Fibroblast of skin of left biceps (primary cell): Measurements from ENCODE around the gene LIN37.
"Not testable (repeated sequence)": the region's sequence is repeated elsewhere in the genome, so short reads cannot be mapped to it uniquely, and the experiment has no call there.

Experiments used
- DNase-seq, 2 experiments: peaks; one replicate each; pipeline ENCODE4 v3.0.0-alpha.2; 2013; ENCODE audit warnings: low read depth in 2 of 2

Gene LIN37

DNA sequence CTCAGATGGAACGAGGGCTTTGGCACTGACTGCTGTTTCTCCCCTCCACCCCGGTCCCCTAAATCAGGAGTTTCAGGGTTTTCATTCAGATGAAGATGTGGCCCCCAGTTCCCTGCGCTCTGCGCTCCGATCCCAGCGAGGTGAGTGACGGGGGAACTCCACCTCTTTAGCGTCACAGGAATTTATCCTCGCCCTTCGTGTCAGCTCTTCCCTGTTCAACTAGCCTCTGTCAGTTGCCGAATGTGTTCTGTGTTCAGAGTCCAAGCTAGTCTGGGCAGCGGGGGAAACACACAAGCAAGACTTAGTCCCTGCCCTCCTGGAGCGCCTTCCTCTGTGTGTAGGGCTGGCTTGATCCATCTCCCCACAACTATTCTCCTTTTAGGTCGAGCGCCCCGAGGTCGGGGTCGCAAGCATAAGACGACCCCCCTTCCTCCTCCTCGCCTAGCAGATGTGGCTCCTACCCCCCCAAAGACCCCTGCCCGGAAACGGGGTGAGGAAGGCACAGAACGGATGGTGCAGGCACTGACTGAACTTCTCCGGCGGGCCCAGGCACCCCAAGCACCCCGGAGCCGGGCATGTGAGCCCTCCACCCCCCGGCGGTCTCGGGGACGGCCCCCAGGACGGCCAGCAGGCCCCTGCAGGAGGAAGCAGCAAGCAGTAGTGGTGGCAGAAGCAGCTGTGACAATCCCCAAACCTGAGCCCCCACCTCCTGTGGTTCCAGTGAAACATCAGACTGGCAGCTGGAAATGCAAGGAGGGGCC, 28.8 kb upstream of the LIN37 start:
- DNase-seq, result no peak

DNA sequence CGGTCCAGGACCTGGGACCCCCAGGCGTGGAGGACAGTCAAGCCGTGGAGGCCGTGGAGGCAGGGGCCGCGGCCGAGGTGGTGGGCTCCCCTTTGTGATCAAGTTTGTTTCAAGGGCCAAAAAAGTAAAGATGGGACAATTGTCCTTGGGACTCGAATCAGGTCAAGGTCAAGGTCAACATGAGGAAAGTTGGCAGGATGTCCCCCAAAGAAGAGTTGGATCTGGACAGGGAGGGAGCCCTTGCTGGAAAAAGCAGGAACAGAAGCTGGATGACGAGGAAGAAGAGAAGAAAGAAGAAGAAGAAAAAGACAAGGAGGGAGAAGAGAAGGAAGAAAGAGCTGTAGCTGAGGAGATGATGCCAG, 28.2 kb upstream of the LIN37 start:
- no peak for DNase-seq

DNA sequence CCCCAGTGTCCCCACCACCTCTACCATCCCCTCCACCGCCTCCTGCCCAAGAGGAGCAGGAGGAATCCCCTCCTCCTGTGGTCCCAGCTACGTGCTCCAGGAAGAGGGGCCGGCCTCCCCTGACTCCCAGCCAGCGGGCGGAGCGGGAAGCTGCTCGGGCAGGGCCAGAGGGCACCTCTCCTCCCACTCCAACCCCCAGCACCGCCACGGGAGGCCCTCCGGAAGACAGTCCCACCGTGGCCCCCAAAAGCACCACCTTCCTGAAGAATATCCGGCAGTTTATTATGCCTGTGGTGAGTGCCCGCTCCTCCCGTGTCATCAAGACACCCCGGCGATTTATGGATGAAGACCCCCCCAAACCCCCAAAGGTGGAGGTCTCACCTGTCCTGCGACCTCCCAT, 27.7 kb upstream of the LIN37 start:
- no peak for DNase-seq

DNA sequence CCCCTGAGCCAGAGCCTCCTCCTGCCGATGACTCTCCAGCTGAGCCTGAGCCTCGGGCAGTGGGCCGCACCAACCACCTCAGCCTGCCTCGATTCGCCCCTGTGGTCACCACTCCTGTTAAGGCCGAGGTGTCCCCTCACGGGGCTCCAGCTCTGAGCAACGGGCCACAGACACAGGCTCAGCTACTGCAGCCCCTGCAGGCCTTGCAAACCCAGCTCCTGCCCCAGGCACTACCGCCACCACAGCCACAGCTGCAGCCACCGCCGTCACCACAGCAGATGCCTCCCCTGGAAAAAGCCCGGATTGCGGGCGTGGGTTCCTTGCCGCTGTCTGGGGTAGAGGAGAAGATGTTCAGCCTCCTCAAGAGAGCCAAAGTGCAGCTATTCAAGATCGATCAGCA, 27.0 kb upstream of the LIN37 start:
- DNase-seq, result no peak

DNA sequence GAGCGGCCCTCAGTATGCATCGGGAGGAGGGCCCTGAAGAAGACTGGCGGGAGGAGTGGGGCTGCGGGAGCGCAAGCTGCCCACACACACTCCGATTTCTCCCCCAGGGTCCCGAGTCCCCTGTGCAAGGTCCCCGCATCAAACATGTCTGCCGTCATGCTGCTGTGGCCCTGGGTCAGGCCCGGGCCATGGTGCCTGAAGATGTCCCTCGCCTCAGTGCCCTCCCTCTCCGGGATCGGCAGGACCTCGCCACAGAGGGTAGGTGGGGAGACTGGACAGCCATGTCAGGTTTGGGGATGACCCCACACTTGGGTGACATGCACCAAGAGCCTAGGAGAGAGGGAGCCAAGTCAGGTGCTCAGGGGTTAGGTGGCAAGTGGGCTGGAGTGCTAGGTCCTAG, 25.9 kb upstream of the LIN37 start:
- no peak for DNase-seq

DNA sequence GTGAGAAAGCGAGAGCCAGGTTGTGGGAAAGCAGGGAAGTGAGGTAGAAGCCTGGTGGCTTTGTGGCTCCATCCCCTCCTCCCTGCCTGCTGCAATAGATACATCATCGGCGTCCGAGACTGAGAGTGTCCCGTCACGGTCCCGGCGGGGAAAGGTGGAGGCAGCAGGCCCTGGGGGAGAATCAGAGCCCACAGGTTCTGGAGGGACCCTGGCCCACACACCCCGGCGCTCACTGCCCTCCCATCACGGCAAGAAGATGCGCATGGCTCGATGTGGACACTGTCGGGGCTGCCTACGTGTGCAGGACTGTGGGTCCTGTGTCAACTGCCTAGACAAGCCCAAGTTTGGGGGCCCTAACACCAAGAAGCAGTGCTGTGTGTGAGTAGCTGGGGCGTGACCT, 25.5 kb upstream of the LIN37 start:
- no peak for DNase-seq

DNA sequence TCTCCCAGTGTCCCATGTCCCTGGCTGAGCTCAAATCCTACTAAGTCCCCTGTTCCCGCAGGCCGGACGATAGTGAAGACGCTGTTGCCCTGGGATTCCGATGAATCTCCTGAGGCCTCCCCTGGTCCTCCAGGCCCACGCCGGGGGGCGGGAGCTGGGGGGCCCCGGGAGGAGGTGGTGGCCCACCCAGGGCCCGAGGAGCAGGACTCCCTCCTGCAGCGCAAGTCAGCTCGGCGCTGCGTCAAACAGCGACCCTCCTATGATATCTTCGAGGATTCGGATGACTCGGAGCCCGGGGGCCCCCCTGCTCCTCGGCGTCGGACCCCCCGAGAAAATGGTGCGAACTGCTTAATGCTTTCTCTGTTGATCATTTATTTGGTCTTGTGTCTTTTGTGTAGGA, 24.7 kb upstream of the LIN37 start:
- DNase-seq, result no peak

DNA sequence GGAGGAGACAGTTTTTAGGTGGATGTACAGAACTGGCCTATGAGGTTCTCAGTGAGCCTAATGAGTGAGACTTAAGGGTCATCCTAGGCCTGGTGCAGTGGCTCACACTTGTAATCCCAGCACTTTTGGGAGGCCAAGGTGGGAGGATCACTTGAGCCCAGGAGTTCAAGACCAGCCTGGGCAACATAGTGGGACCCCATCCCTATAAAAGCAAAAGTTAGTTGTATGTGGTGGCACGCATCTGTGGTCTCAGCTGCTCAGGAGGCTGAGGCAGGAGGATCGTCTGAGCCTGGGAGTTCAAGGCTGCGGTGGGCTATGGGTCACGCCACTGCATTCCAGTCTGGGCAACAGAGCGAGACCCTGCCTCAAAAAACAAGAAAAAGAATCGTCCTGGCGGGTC, 24.2 kb upstream of the LIN37 start:
- DNase-seq, result not testable (repeated sequence)

DNA sequence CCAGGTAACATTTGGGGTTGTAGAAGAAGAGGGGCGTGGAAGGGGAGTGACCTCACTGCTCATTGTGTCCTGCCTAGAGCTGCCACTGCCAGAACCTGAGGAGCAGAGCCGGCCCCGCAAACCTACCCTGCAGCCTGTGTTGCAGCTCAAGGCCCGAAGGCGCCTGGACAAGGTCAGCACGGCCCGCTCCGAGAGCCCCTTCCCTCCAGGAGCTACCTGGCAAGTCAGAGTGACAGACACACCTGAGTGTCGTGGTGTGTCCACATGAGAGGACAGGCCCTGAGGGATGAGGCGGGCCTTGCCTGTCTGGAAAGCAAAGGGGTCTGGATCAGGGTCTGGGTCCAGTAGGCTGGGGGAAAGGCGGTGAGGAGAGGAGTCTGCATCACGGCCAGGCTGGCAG, 23.8 kb upstream of the LIN37 start:
- DNase-seq, result no peak

DNA sequence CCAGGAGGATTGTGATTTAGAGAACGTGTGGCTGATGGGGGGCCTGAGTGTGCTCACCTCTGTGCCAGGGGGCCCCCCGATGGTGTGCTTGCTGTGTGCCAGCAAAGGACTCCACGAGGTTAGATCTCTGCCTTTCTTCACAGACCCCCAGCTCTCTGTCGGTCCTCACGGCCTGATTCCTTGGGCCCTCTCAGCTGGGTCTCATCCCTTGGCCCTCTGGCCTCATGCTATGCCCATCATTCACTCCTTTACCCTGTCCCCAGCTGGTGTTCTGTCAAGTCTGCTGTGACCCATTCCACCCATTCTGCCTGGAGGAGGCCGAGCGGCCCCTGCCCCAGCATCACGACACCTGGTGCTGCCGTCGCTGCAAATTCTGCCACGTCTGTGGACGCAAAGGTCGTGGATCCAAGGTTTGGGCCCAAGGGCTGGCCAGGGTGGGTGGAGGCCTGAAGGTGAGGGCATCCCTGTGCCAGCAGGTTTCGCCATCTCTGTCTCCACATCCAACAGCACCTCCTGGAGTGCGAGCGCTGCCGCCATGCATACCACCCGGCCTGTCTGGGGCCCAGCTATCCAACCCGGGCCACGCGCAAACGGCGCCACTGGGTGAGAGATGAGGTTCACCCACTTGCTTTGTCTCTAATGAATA, 23.0 kb upstream of the LIN37 start:
- DNase-seq, result no peak

DNA sequence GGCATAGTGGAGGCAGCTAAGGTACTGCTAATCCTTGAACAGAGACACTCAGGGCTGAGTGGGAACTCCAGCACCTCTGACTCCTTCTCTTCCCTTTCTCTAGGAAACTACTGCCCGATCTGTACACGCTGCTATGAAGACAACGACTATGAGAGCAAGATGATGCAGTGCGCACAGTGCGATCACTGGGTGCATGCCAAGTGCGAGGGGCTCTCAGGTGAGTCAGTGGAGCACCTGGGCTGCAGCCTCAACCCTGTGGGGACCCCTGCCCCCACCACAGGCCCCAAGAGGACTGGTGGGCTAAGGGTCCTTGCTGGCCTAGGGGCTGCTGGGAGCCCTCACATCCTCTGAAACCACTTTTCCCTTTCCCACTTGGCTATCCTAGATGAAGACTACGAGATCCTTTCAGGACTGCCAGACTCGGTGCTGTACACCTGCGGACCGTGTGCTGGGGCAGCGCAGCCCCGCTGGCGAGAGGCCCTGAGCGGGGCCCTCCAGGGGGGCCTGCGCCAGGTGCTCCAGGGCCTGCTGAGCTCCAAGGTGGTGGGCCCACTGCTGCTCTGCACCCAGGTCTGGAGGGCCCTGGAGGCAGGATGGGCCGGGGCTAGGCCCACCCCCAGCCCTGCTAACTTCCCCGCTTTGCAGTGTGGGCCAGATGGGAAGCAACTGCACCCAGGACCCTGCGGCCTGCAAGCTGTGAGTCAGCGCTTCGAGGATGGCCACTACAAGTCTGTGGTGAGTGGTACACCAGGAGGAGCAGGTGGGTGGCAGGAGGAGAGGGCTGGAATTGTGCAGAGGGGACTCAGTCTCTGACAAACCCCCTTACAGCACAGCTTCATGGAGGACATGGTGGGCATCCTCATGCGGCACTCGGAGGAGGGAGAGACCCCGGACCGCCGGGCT, 21.1 kb upstream of the LIN37 start:
- DNase-seq, result no peak

DNA sequence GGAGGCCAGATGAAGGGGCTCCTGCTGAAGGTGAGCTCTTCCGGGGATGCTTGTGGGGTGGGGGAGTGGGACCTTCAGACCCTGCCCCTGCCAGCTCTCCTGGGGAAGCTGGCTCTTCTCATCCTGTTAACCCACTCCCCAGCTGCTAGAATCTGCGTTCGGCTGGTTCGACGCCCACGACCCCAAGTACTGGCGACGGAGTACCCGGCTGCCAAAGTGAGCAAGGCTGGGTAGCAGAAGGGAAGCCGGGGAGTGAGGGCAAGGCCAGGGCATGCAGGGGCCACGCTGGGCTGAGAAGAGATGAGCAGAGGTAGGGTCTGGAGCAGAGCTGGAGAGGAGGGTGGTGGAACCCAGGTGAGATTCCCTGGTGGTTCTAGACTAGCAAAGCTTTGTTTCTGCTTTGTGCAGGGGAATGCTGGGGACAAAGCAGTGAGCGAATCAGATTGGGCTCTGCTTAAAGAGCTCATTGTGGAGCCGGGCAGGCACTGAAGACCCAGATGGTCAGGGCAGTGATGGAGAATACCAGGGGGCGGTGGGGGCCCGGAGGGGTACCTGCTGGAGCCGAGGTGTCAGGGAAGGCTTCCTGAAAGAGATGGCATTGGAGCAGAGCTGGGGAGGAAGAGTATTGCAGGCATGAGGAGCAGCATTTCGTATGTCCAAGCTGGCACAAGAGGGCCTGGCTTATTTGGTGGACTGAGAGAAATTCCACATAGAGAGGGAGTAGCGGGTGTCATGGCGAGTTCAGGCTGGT, 20.2 kb upstream of the LIN37 start:
- no peak for DNase-seq

DNA sequence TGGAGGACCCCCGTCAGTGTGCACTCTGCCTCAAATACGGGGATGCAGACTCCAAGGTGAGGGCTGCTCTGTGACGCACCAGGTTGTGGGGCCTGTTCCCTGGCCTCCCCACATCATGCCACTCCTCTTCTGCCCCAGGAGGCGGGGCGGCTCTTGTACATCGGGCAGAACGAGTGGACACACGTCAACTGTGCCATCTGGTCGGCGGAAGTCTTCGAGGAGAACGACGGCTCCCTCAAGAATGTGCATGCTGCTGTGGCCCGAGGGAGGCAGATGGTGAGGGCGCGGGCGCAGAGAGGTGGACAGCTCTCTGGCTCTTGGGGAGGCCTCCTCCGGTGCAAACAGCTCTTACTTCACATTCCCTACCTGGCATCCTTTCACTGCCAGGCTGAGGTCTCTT, 19.4 kb upstream of the LIN37 start:
- DNase-seq, result no peak

DNA sequence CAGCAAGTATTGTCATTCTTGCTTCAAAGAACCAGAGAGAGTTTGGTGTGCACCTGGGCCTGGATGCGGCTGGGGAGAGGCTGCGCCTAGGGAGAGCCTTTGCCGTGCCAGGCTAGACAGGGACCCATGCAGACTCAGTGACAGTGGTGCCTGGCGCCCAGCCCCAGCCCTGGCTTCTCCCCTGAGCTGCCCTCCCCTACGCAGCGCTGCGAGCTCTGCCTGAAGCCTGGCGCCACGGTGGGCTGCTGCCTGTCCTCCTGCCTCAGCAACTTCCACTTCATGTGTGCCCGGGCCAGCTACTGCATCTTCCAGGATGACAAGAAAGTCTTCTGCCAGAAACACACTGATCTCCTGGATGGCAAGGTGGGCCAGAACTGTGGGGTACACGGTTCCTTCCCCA, 18.6 kb upstream of the LIN37 start:
- DNase-seq, result no peak

DNA sequence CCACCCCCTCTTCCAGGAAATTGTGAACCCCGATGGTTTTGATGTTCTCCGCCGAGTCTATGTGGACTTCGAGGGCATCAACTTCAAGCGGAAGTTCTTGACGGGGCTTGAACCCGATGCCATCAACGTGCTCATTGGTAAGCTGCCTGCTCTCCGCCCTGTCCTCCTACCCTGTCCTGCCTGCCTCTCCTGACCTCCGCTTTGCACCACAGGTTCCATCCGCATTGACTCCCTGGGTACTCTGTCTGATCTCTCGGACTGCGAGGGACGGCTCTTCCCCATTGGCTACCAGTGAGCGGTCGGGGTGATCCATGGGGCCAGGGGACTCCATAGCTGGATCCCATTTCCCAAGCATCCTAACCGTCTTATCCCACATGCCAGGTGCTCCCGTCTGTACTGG, 18.1 kb upstream of the LIN37 start:
- DNase-seq, result no peak

DNA sequence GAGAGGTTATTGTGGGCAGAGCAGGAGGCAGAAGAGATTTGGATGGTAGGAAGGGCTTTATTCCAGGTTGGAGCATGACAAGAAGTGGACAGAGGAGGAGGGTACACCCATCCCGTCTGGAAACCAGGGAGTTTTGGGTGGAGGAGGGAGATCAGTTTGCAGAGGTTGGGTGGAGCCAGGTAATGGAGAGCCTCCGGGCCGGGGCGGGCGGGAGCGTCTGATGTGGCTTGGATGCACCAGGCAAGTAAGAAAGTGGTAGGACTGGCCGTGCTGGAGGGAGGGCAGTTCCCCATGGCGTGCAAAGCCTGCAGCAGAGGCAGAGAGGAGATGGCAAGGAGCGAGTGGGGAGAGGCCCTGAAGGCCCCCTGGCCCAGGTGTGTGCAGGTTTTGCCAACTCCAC, 17.0 kb upstream of the LIN37 start:
- DNase-seq, result no peak

DNA sequence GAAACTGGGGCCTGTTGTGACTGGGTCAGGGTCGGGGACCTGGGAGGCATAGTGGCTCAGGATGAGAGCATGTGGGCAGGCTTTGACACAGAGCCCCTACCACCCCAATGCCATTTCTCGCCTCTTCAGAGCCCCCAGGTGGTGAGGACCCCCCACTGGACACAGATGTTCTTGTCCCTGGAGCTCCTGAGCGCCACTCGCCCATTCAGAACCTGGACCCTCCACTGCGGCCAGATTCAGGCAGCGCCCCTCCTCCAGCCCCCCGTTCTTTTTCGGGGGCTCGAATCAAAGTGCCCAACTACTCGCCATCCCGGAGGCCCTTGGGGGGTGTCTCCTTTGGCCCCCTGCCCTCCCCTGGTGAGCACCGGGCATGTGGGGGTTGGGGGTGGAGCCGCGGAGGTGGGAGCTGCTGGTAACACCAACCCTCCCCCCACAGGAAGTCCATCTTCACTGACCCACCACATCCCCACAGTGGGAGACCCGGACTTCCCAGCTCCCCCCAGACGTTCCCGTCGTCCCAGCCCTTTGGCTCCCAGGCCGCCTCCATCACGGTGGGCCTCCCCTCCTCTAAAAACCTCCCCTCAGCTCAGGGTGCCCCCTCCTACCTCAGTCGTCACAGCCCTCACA, 16.5 kb upstream of the LIN37 start:
- no peak for DNase-seq

DNA sequence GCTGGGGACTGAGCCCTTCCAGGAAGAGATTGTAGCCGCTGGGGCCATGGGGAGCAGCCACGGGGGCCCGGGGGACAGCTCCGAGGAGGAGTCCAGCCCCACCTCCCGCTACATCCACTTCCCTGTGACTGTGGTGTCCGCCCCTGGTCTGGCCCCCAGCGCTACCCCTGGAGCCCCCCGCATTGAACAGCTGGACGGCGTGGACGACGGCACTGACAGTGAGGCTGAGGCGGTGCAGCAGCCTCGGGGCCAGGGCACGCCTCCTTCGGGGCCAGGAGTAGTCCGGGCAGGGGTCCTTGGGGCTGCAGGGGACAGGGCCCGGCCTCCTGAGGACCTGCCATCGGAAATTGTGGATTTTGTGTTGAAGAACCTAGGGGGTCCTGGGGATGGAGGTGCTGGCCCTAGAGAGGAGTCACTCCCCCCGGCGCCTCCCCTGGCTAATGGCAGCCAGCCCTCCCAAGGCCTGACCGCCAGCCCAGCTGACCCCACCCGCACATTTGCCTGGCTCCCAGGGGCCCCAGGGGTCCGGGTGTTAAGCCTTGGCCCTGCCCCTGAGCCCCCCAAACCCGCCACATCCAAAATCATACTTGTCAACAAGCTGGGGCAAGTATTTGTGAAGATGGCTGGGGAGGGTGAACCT, 15.7 kb upstream of the LIN37 start:
- DNase-seq, result no peak

DNA sequence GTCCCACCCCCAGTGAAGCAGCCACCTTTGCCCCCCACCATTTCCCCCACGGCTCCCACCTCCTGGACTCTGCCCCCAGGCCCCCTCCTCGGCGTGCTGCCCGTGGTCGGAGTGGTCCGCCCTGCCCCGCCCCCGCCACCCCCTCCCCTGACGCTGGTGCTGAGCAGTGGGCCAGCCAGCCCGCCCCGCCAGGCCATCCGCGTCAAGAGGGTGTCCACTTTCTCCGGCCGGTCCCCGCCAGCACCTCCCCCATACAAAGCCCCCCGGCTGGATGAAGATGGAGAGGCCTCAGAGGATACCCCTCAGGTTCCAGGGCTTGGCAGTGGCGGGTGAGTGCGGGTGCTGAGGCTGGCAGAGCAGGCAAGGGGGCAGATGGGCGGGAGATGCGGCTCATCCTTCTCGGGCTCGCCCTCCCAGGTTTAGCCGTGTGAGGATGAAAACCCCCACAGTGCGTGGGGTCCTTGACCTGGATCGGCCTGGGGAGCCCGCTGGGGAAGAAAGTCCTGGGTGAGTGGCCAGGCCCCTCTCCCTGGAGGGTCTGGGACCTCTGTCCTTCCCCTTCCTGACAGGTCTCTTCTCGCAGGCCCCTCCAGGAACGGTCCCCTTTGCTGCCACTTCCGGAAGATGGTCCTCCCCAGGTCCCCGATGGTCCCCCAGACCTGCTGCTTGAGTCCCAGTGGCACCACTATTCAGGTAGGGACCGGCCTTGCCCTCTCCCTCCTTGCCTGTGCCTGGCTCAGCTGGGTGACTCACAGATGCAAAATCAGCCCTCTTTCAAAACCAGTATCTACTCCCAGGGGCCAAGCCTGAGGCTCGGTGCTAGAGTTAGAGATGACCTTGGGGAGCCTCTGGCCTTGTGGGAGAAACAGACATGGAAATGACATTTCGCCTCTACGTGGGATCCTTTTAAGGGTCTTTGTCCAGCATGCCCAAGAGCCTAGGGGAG, 14.9 kb upstream of the LIN37 start:
- no peak for DNase-seq

DNA sequence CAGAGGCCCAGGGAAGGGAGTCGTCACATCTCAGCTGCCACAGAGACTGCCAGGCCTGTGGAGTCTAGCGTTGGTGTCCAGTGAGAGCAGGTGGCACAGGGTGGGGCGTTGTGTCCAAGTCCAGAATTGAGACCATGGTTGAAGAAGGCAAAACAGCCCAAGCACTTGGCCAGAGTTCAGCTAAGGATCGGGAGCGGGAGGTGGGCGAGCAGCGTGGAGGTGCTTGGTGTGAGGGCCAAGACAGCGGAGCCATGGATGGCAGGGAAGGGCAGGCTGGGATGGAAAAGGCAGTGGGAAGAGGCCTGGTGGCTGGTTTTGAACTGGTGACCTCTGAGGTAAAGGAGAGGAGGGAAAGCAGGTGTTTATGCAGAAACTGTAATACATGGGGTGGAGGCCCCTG, 14.1 kb upstream of the LIN37 start:
- DNase-seq, result no peak
